CD14-positive monocyte (primary cell): ENCODE data around the gene EGLN3. TPM values are rescaled to one million over a fixed set of nuclear protein-coding genes. Genes with fewer than 3 reads are reported as not detected.

Source experiments
- DNase-seq, 3 donors: peaks; one replicate each; pipeline ENCODE4 v3.0.0-alpha.2; 2011 to 2022
- H2AFZ ChIP-seq: 2 replicates; pipeline ENCODE4 v1.6.0; 2012; ENCODE audit warnings: mild to moderate bottlenecking, low read depth, low read length, inconsistent platforms; ENCODE audit not compliant: insufficient read depth, poor library complexity, severe bottlenecking
- H3K27ac ChIP-seq, 2 donors: 1 replicate in 1 of 2; 2 replicates in 1 of 2; pipeline ENCODE4 v1.5.1; 2012 to 2013; ENCODE audit warnings: low read length in 2 of 2, control low read depth in 1 of 2, inconsistent platforms in 1 of 2, low read depth in 1 of 2, mild to moderate bottlenecking in 1 of 2
- H3K27me3 ChIP-seq, 2 donors: one replicate each; pipeline versions ENCODE4 v1.6.0 to v1.6.1; 2011 to 2013; ENCODE audit warnings: low read length in 2 of 2; ENCODE audit not compliant: control insufficient read depth in 2 of 2, insufficient read depth in 2 of 2
- H3K36me3 ChIP-seq, 2 donors: replicated peaks in 1 of 2; 1 replicate in 1 of 2; 2 replicates in 1 of 2; pipeline versions ENCODE4 v1.5.1 to v1.6.1; 2012 to 2013; ENCODE audit warnings: low read length in 2 of 2, control low read depth in 1 of 2, inconsistent platforms in 1 of 2, mild to moderate bottlenecking in 1 of 2; ENCODE audit not compliant: insufficient read depth in 2 of 2, control insufficient read depth in 1 of 2
- H3K4me1 ChIP-seq, 2 donors: 1 replicate in 1 of 2; 2 replicates in 1 of 2; pipeline versions ENCODE4 v1.5.1 to v1.6.1; 2012 to 2013; ENCODE audit warnings: low read length in 2 of 2, control low read depth in 1 of 2, inconsistent platforms in 1 of 2, mild to moderate bottlenecking in 1 of 2, moderate library complexity in 1 of 2; ENCODE audit not compliant: insufficient read depth in 2 of 2, control insufficient read depth in 1 of 2
- H3K4me2 ChIP-seq: replicated peaks from 2 replicates; pipeline ENCODE3; 2012; ENCODE audit warnings: low read length, moderate library complexity, mild to moderate bottlenecking; ENCODE audit not compliant: poor library complexity, severe bottlenecking; ENCODE audit errors: extremely low read depth
- H3K4me3 ChIP-seq, 3 experiments: fragments of 200-600 bp in 1 of 3; sonication (generic) in 1 of 3; replicated peaks in 1 of 3; 1 replicate in 2 of 3; 2 replicates in 1 of 3; pipeline ENCODE4 v1.5.1; 2011 to 2013; ENCODE audit warnings: low read length in 3 of 3, mild to moderate bottlenecking in 3 of 3, control low read depth in 2 of 3, low read depth in 2 of 3, inconsistent platforms in 1 of 3, moderate library complexity in 1 of 3
- H3K79me2 ChIP-seq: 2 replicates; pipeline ENCODE4 v1.6.0; 2012; ENCODE audit warnings: mild to moderate bottlenecking, control low read depth, inconsistent platforms, low read length, moderate library complexity; ENCODE audit not compliant: insufficient read depth
- H3K9ac ChIP-seq: 2 replicates; pipeline ENCODE4 v1.6.0; 2017; ENCODE audit warnings: low read length, mild to moderate bottlenecking; ENCODE audit not compliant: insufficient read depth, poor library complexity, severe bottlenecking
- H3K9me3 ChIP-seq, 2 donors: replicated peaks in 1 of 2; 1 replicate in 1 of 2; 2 replicates in 1 of 2; pipeline versions ENCODE4 v1.5.1 to v1.6.1; 2012 to 2013; ENCODE audit warnings: low read length in 2 of 2, control low read depth in 1 of 2; ENCODE audit not compliant: control insufficient read depth in 1 of 2, insufficient read depth in 1 of 2
- H4K20me1 ChIP-seq: 2 replicates; pipeline ENCODE4 v1.6.0; 2012; ENCODE audit warnings: mild to moderate bottlenecking, low read length, control low read depth, moderate library complexity; ENCODE audit not compliant: insufficient read depth
- H3K27ac Mint-ChIP-seq, 7 donors: one replicate each; pipeline ENCODE4 v1.8.0; 2020; ENCODE audit warnings: mild to moderate bottlenecking in 7 of 7, mixed read lengths in 7 of 7, moderate library complexity in 6 of 7, inconsistent platforms in 2 of 7
- H3K27me3 Mint-ChIP-seq, 3 donors: one replicate each; pipeline ENCODE4 v1.8.0; 2021 to 2022; ENCODE audit warnings: low read depth in 3 of 3, mild to moderate bottlenecking in 3 of 3, mixed read lengths in 3 of 3, moderate library complexity in 3 of 3, inconsistent platforms in 1 of 3
- H3K36me3 Mint-ChIP-seq, 2 donors: one replicate each; pipeline ENCODE4 v1.8.0; 2020; ENCODE audit warnings: mixed read lengths in 2 of 2, inconsistent platforms in 1 of 2, mild to moderate bottlenecking in 1 of 2
- H3K4me1 Mint-ChIP-seq: one replicate; pipeline ENCODE4 v1.8.0; 2020; ENCODE audit warnings: mild to moderate bottlenecking, mixed read lengths
- H3K4me3 Mint-ChIP-seq, 2 donors: one replicate each; pipeline ENCODE4 v1.8.0; 2020; ENCODE audit warnings: mild to moderate bottlenecking in 2 of 2, mixed read lengths in 2 of 2, moderate library complexity in 1 of 2
- H3K9me3 Mint-ChIP-seq, 7 donors: one replicate each; pipeline ENCODE4 v1.8.0; 2020 to 2022; ENCODE audit warnings: mixed read lengths in 7 of 7, mild to moderate bottlenecking in 6 of 7, moderate library complexity in 6 of 7, inconsistent platforms in 2 of 7
- WGBS: methylation state at CpG from one replicate; pipeline ENCODE4 v1.1.5; 2013; ENCODE audit warnings: missing lambda C conversion rate; ENCODE audit not compliant: insufficient coverage; 5-methylcytosine and 5-hydroxymethylcytosine counted together
- intact Hi-C, 2 donors: fragments of 100-400 bp; cut with micrococcal nuclease; formaldehyde crosslinking; loops; one replicate each; pipeline versions ENCODE4 v1.15.0 to v1.15.1; 2023
- polyA plus RNA-seq, 3 donors: library from polyadenylated mRNA; depleted of rRNA in 1 of 3; unstranded in 2 of 3; stranded (reverse) in 1 of 3; fragments of 300-500 nt in 2 of 3; fragments of >200 nt in 1 of 3; fragmentation: Illumina TruSeq in 2 of 3; gene quantifications; 1 replicate in 2 of 3; 2 replicates in 1 of 3; pipeline ENCODE4 v1.2.3, GENCODE V29; 2012 to 2021
- TF ChIP-seq, protein P1 (sequence below): fragments of 200-600 bp; IDR thresholded peaks from one replicate; pipeline ENCODE4 v1.8.0; 2022; ENCODE audit warnings: antibody characterized with exemption, mild to moderate bottlenecking

EGLN3 gene
- polyA plus RNA-seq, 3 donors = 0.03 to 0.06 TPM; not detected in 1

GRCh38 chr14:33936391-33936790 is 14.5 kb downstream of the EGLN3 start:
- DNase-seq = no peak
- H3K4me3 ChIP-seq = no peak overlapping the region
- Mint-ChIP-seq H3K4me3 (no peak overlapping the region), H3K4me1 (no peaks in the 10 kb centered on the region), H3K27me3 (peaks cover 3 to 8% (median 4%) of the 10 kb centered on the region in 3 donors), H3K27ac (no peak overlapping the region), H3K9me3 (peaks cover 0 to 1% (median 0%) of the 10 kb centered on the region in 7 donors), H3K36me3 (no peaks in the 10 kb centered on the region)
- TF ChIP-seq, protein P1, sequence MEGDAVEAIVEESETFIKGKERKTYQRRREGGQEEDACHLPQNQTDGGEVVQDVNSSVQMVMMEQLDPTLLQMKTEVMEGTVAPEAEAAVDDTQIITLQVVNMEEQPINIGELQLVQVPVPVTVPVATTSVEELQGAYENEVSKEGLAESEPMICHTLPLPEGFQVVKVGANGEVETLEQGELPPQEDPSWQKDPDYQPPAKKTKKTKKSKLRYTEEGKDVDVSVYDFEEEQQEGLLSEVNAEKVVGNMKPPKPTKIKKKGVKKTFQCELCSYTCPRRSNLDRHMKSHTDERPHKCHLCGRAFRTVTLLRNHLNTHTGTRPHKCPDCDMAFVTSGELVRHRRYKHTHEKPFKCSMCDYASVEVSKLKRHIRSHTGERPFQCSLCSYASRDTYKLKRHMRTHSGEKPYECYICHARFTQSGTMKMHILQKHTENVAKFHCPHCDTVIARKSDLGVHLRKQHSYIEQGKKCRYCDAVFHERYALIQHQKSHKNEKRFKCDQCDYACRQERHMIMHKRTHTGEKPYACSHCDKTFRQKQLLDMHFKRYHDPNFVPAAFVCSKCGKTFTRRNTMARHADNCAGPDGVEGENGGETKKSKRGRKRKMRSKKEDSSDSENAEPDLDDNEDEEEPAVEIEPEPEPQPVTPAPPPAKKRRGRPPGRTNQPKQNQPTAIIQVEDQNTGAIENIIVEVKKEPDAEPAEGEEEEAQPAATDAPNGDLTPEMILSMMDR = no peak
- H3K79me2 ChIP-seq = no peaks in the 10 kb centered on the region
- H3K36me3 ChIP-seq = no peaks in the 10 kb centered on the region
- H3K27ac ChIP-seq = no peak overlapping the region
- H3K4me2 ChIP-seq = no peak overlapping the region
- H3K27me3 ChIP-seq = no peaks in the 10 kb centered on the region
- WGBS = no CpG with 5 or more reads among the region's 2 CpGs
- no peaks in the 10 kb centered on the region for H3K4me1 ChIP-seq
- H3K9ac ChIP-seq = no peak overlapping the region
- H3K9me3 ChIP-seq = no peaks in the 10 kb centered on the region
- no peak overlapping the region for H2AFZ ChIP-seq
- intact Hi-C loops = no loop called here
- no peaks in the 10 kb centered on the region for H4K20me1 ChIP-seq

DNA sequence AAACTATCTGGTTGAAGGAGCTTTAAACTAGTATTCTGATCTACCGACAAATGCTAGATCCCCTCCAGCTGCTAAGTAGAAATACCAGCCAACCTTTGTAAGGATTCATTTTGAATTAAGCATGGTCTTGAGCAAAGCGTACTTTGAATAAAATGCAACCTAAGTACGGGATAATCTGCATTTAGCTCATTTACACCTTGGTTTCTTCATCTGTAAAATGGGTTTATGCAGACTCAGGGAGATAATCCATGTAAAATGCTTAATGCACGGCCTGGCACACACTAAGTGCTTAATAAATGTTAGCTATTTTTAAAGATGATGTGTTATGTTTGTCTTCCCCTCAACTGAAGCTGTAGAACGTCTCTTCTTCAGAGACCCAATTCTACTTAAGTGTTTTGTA is 15.9 kb downstream of the EGLN3 start:
- Mint-ChIP-seq H3K9me3 (peaks cover 0 to 1% (median 0%) of the 10 kb centered on the region in 7 donors), H3K27ac (no peak overlapping the region), H3K4me1 (no peaks in the 10 kb centered on the region), H3K4me3 (no peak overlapping the region), H3K27me3 (peaks cover 3 to 8% (median 4%) of the 10 kb centered on the region in 3 donors), H3K36me3 (no peaks in the 10 kb centered on the region)
- DNase-seq = no peak
- WGBS = 100% methylated on average over 1 of the region's 5 CpGs
- no peak overlapping the region for H3K4me2 ChIP-seq
- H3K4me1 ChIP-seq = no peaks in the 10 kb centered on the region
- H3K9ac ChIP-seq = no peak overlapping the region
- intact Hi-C loops = no loop called here
- no peak overlapping the region for H3K4me3 ChIP-seq
- no peaks in the 10 kb centered on the region for H3K9me3 ChIP-seq
- H3K79me2 ChIP-seq = no peaks in the 10 kb centered on the region
- no peaks in the 10 kb centered on the region for H3K36me3 ChIP-seq
- no peaks in the 10 kb centered on the region for H3K27me3 ChIP-seq
- TF ChIP-seq, protein P1 = no peak
- H2AFZ ChIP-seq = no peak overlapping the region
- H3K27ac ChIP-seq = no peak overlapping the region
- H4K20me1 ChIP-seq = no peaks in the 10 kb centered on the region
